ENCODE data around the gene CYS1.

Gene CYS1

DNA sequence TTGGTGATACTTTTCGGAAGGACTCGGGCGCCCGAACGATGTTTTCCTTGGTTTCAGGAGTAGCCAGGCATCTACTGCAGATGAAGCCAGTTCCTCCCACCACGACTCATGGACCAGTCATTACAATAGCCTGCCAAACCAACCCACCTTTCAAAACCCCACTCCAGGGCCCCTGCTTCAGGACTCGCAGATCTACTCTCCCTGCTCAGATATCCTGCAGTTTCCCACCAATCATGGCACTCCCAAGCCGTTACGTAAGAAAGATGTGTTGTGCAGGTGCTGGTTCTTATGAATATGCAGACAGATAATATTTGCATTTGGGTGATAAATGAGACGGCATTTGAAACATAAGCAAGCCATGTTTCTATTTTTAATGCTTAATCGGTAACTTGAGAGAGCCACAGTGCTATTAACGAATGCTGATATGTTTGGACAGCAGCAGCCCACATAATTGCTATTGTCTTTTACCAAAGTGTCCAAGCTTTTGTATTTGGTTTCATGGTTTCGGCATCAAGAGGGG is 3.5 kb upstream of the CYS1 start:
- DNase-seq (ENCODE audit: extremely low read depth, low read depth): no peak
- TF ChIP-seq, protein P1, sequence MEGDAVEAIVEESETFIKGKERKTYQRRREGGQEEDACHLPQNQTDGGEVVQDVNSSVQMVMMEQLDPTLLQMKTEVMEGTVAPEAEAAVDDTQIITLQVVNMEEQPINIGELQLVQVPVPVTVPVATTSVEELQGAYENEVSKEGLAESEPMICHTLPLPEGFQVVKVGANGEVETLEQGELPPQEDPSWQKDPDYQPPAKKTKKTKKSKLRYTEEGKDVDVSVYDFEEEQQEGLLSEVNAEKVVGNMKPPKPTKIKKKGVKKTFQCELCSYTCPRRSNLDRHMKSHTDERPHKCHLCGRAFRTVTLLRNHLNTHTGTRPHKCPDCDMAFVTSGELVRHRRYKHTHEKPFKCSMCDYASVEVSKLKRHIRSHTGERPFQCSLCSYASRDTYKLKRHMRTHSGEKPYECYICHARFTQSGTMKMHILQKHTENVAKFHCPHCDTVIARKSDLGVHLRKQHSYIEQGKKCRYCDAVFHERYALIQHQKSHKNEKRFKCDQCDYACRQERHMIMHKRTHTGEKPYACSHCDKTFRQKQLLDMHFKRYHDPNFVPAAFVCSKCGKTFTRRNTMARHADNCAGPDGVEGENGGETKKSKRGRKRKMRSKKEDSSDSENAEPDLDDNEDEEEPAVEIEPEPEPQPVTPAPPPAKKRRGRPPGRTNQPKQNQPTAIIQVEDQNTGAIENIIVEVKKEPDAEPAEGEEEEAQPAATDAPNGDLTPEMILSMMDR (IDR thresholded peaks at IDR 0.05; ENCODE audit: low read depth, low read length): no peak

DNA sequence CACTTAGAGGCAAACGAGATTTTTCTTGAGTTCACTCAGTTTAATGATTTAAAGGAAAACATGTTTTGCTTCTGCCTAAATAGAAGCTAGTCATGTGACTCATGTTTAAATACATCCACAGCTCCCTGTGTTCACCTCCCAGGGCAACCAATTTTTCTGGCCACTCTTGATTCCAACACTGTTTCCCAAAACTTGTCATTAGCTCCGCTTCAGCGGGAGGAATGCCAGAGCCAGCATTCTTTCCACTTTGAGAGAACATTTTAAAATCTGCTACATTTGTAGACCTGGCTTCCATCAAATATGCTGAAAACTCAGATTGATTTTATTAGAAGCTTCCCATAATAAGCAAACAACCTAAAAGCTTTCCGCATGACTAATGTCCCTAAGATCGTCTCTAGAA is 2.8 kb upstream of the CYS1 start:
- TF ChIP-seq, protein P1 (IDR thresholded peaks at IDR 0.05; ENCODE audit: low read depth, low read length): no peak
- DNase-seq (ENCODE audit: extremely low read depth, low read depth): no peak

DNA sequence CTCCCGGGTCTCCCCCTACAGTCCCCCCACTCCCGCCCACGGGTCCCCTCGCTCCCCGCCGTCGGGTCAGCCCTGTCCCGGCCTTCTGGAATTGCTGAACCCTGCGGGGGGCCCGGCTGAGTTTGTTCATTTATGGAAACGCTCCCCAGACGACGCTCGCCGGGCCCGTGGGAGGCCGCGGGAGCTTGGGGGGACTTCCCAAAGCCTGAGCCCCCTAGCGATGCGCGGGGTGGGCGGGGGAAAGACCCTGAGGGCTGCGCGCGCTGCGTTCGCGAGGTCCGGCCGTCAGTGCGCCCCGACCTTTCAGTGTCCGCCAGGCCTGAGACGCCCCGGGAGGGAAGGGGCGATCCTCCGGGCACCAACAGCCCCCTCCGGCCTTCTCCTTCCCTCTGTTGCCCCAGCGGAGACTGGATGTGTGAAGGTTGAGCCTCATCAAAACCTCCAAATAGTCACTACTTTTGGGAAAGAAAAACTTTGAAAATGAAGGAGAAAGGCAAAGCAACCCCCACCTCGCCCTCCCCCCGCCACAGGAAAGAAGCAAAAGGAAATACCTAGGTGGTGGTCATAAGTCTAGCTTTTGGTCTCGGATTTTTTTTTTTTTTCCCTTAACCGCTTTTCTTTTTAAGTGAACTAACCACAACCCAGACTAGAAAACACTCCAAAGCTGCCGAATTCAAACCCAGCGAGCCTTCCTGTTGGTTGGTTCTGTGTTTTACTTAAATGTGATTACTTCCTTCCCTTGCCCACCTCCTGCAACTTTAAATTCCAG is 509 bp upstream of the CYS1 start:
- TF ChIP-seq, protein P1 (IDR thresholded peaks at IDR 0.05; ENCODE audit: low read depth, low read length): no peak
- DNase-seq (ENCODE audit: extremely low read depth, low read depth): no peak

DNA sequence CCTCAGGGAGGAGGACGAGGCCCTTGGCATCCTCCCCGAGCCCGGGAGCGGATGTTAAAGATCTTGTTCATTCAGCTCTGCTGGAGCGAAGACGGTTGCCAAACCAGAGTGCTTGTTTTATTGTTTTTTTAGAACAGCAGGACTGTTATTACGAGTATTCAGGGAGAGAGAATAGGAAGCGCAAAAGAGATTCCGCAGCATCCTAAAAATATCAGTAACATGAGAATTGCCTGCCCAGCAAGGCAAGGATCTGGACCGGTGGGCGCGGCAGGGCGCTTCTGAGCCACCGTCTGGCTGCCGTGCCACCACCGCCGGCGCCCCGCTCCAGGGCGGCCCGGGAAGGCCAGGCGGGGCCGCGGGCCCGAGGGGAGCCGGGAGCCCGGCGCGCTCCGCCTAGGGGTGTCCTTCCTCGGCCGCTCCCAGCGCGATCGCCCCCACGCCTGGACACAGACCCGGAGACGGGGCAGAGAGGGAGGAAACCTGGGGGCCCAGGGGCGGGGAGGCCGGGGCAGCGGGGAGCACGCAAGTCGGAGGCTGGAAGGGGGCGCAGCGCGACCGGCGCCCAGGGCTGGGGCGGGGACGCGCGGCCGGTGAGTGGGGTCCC is 843 bp downstream of the CYS1 start:
- peak; percentile 20 for DNase-seq (ENCODE audit: extremely low read depth, low read depth)
- TF ChIP-seq, protein P1 (IDR thresholded peaks at IDR 0.05; ENCODE audit: low read depth, low read length): no peak

DNA sequence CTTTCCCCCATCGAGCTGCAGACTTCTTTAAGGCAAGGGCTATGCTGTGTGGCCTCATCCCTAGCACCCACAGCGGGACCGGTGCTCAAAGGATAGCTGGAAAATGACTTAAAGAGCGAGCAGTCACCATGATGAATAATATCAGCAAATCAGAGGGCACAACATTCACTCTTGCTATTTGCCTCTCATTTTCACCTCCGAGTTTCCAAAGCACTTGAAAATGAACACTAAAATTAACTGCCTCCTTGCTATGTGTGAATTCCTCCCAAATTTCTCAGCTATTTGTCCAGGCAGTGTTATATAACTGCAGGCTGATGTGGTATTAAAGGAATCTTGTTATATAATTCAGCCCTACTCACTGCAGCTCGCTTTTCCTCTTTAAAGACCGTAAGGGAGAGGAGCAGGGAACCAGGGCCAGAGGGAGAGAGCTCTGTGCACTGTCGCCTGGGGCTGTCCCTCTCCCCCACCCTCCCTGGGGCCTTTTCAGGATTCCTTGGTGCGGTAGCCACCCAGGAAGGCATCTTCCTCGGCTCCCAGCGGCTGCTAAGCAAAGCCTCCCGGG is 1.4 kb downstream of the CYS1 start:
- TF ChIP-seq, protein P1 (IDR thresholded peaks at IDR 0.05; ENCODE audit: low read depth, low read length): no peak
- DNase-seq (ENCODE audit: extremely low read depth, low read depth): no peak

DNA sequence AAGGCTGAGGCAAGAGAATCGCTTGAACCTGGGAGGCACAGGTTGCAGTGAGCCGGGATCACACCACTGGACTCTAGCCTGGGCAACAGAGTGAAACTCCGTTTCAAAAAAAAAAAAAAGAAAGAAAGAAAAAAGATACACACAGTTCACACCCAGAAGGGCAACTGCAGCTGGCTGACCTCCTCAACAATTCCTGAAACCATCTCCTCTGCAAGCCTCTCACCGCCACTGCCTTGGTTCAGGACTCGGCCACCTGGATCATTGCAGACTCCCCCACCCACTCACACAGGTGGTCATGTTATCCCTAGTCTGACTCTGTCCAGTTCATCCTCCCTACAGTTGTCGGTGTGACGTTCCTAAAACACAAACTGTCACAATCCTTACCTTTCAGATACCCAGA is 2.2 kb downstream of the CYS1 start:
- TF ChIP-seq, protein P1 (IDR thresholded peaks at IDR 0.05; ENCODE audit: low read depth, low read length): no peak
- DNase-seq (ENCODE audit: extremely low read depth, low read depth): no peak

DNA sequence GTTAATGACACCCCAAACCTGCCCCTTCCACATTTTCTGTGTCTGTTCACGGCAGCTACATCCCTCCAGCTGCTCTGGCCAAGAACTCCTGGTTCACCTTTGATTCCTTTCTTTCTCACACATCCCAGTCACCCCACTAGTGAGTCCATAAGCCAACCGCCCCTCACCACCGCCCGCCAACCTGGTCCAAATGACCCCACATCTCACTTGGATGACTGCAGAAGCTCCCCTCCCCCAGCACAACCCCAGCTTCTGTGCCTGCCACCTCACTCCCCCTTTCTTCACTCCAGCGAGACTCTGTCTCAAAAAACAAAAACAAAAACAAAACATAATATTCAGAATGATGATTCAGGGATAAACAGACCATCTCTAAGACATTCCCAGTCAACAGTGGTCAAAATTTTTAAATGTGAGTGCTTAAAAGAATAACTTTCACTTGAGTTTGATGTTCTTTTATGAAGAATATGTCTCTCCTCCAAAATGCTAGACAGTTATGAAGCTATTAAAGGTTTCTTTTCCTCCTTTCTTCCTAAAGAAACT is 3.2 kb downstream of the CYS1 start:
- TF ChIP-seq, protein P1 (IDR thresholded peaks at IDR 0.05; ENCODE audit: low read depth, low read length): no peak
- no peak for DNase-seq (ENCODE audit: extremely low read depth, low read depth)
